ENCODE measurements around the gene ATP1A4. TPM values are rescaled to one million over a fixed set of nuclear protein-coding genes. Genes with fewer than 3 reads are reported as not detected.

Gene ATP1A4
- total and polyA plus RNA-seq, 3 experiments from 2014 or later, result not detected

GRCh38 chr1:160117709-160118183 is 33.7 kb upstream of the ATP1A4 start:
- no peak for DNase-seq
- peaks cover 12% of the 10 kb centered on the region for H3K27me3 ChIP-seq (ENCODE audit: insufficient read depth, low read length, poor library complexity, severe bottlenecking)
- Mint-ChIP-seq H3K27me3 (peaks cover 12 to 36% of the 10 kb centered on the region in 2 donors), H3K4me3 (no peak overlapping the region), H3K36me3 (no peaks in the 10 kb centered on the region), H3K9me3 (no peaks in the 10 kb centered on the region), H3K4me1 (no peaks in the 10 kb centered on the region), H3K27ac (no peak overlapping the region)
- no peak overlapping the region for H3K27ac ChIP-seq (ENCODE audit: low read depth, low read length)
- H3K36me3 ChIP-seq (ENCODE audit: insufficient read depth, low read length), result no peaks in the 10 kb centered on the region
- no peaks in the 10 kb centered on the region for H3K4me1 ChIP-seq (ENCODE audit: insufficient read depth, low read length)
- H3K4me3 ChIP-seq (ENCODE audit: low read length), result no peak overlapping the region
- no peaks in the 10 kb centered on the region for H3K9me3 ChIP-seq (ENCODE audit: low read length)
- POLR2A ChIA-PET, result no interaction called here
- CTCF ChIA-PET, result interaction anchor here (0.8 to 1.8 kb wide), 3 partner anchors 32 to 174 kb away, joined by 3 to 4 read pairs (median 3); no protein-coding TSS in a partner anchor

GRCh38 chr1:160118928-160119327 is 32.5 kb upstream of the ATP1A4 start:
- Mint-ChIP-seq H3K36me3 (no peaks in the 10 kb centered on the region), H3K4me3 (no peak overlapping the region)

GRCh38 chr1:160120797-160121196 is 30.6 kb upstream of the ATP1A4 start:
- H3K9me3 ChIP-seq (ENCODE audit: low read length), result no peaks in the 10 kb centered on the region
- no peaks in the 10 kb centered on the region for H3K9me3 Mint-ChIP-seq
- no peak for DNase-seq
- POLR2A ChIA-PET, result no interaction called here
- H3K27me3 Mint-ChIP-seq, result peaks cover 10 to 19% of the 10 kb centered on the region in 2 donors
- no peaks in the 10 kb centered on the region for H3K36me3 Mint-ChIP-seq
- H3K4me1 ChIP-seq (ENCODE audit: insufficient read depth, low read length), result no peaks in the 10 kb centered on the region
- no peak overlapping the region for H3K27ac ChIP-seq (ENCODE audit: low read depth, low read length)
- H3K27ac Mint-ChIP-seq, result peak overlapping the region in 1 of 8 donors; percentile 4
- H3K36me3 ChIP-seq (ENCODE audit: insufficient read depth, low read length), result no peaks in the 10 kb centered on the region
- H3K4me3 ChIP-seq (ENCODE audit: low read length), result no peak overlapping the region
- H3K27me3 ChIP-seq (ENCODE audit: insufficient read depth, low read length, poor library complexity, severe bottlenecking), result peaks cover 2% of the 10 kb centered on the region
- H3K4me3 Mint-ChIP-seq, result no peak overlapping the region
- H3K4me1 Mint-ChIP-seq, result no peaks in the 10 kb centered on the region
- CTCF ChIA-PET, result no interaction called here

More at GRCh38 chr1:160118928-160119327, 32.5 kb upstream of the ATP1A4 start:
- ChIA-PET POLR2A (no interaction called here), CTCF (interaction anchor here (1.3 kb wide), 1 partner anchor 33 kb away, joined by 3 read pairs; no protein-coding TSS in a partner anchor)
- Histone ChIP-seq H3K27ac (ENCODE audit: low read depth, low read length) (no peak overlapping the region), H3K4me1 (ENCODE audit: insufficient read depth, low read length) (no peaks in the 10 kb centered on the region), H3K27me3 (ENCODE audit: insufficient read depth, low read length, poor library complexity, severe bottlenecking) (peaks cover 12% of the 10 kb centered on the region), H3K36me3 (ENCODE audit: insufficient read depth, low read length) (no peaks in the 10 kb centered on the region), H3K9me3 (ENCODE audit: low read length) (no peaks in the 10 kb centered on the region), H3K4me3 (ENCODE audit: low read length) (no peak overlapping the region)
- no peaks in the 10 kb centered on the region for H3K4me1 Mint-ChIP-seq
- DNase-seq, result no peak
- H3K27ac Mint-ChIP-seq, result no peak overlapping the region
- H3K9me3 Mint-ChIP-seq, result no peaks in the 10 kb centered on the region
- peaks cover 12 to 31% of the 10 kb centered on the region in 2 donors for H3K27me3 Mint-ChIP-seq

- no peaks in the 10 kb centered on the region for H3K4me1 Mint-ChIP-seq
- no peak overlapping the region for H3K4me3 ChIP-seq (ENCODE audit: low read length)
- H3K4me3 Mint-ChIP-seq, result peak overlapping the region in 1 of 7 donors; percentile 48
- H3K9me3 Mint-ChIP-seq, result no peaks in the 10 kb centered on the region
- ChIA-PET CTCF (no interaction called here), POLR2A (no interaction called here)
- H3K36me3 ChIP-seq (ENCODE audit: insufficient read depth, low read length), result no peaks in the 10 kb centered on the region
- H3K36me3 Mint-ChIP-seq, result no peaks in the 10 kb centered on the region
- H3K27me3 Mint-ChIP-seq, result peaks cover 10 to 17% of the 10 kb centered on the region in 2 donors
- H3K9me3 ChIP-seq (ENCODE audit: low read length), result no peaks in the 10 kb centered on the region
- no peak overlapping the region for H3K27ac ChIP-seq (ENCODE audit: low read depth, low read length)
- H3K27ac Mint-ChIP-seq, result peak overlapping the region in 1 of 8 donors; percentile 9
- DNase-seq, result no peak
- H3K27me3 ChIP-seq (ENCODE audit: insufficient read depth, low read length, poor library complexity, severe bottlenecking), result no peaks in the 10 kb centered on the region
- no peaks in the 10 kb centered on the region for H3K4me1 ChIP-seq (ENCODE audit: insufficient read depth, low read length)
These were observed 30.0 kb upstream of the ATP1A4 start for GRCh38 chr1:160121388-160121787.

GRCh38 chr1:160122978-160123495 is 28.4 kb upstream of the ATP1A4 start:
- no peak overlapping the region for H3K27ac ChIP-seq (ENCODE audit: low read depth, low read length)
- H3K4me3 ChIP-seq (ENCODE audit: low read length), result no peak overlapping the region
- Mint-ChIP-seq H3K4me3 (no peak overlapping the region), H3K9me3 (no peaks in the 10 kb centered on the region), H3K36me3 (no peaks in the 10 kb centered on the region), H3K27ac (no peak overlapping the region), H3K4me1 (no peaks in the 10 kb centered on the region), H3K27me3 (peaks cover 2 to 4% of the 10 kb centered on the region in 2 donors)
- ChIA-PET CTCF (interaction anchor here (1.2 kb wide), 1 partner anchor 70 kb away, joined by 3 read pairs; no protein-coding TSS in a partner anchor), POLR2A (no interaction called here)
- H3K4me1 ChIP-seq (ENCODE audit: insufficient read depth, low read length), result no peaks in the 10 kb centered on the region
- no peak for DNase-seq
- no peaks in the 10 kb centered on the region for H3K36me3 ChIP-seq (ENCODE audit: insufficient read depth, low read length)
- H3K27me3 ChIP-seq (ENCODE audit: insufficient read depth, low read length, poor library complexity, severe bottlenecking), result no peaks in the 10 kb centered on the region
- H3K9me3 ChIP-seq (ENCODE audit: low read length), result no peaks in the 10 kb centered on the region

GRCh38 chr1:160123726-160124125 is 27.7 kb upstream of the ATP1A4 start:
- Histone ChIP-seq H3K27me3 (ENCODE audit: insufficient read depth, low read length, poor library complexity, severe bottlenecking) (no peaks in the 10 kb centered on the region), H3K9me3 (ENCODE audit: low read length) (no peaks in the 10 kb centered on the region), H3K4me1 (ENCODE audit: insufficient read depth, low read length) (no peaks in the 10 kb centered on the region), H3K4me3 (ENCODE audit: low read length) (no peak overlapping the region), H3K36me3 (ENCODE audit: insufficient read depth, low read length) (no peaks in the 10 kb centered on the region), H3K27ac (ENCODE audit: low read depth, low read length) (no peak overlapping the region)
- H3K4me1 Mint-ChIP-seq, result no peaks in the 10 kb centered on the region
- ChIA-PET POLR2A (no interaction called here), CTCF (interaction anchor here (1.3 kb wide), 1 partner anchor 38 kb away, joined by 3 read pairs; no protein-coding TSS in a partner anchor)
- peaks cover 2 to 7% of the 10 kb centered on the region in 2 donors for H3K27me3 Mint-ChIP-seq
- H3K36me3 Mint-ChIP-seq, result no peaks in the 10 kb centered on the region
- H3K27ac Mint-ChIP-seq, result no peak overlapping the region
- H3K9me3 Mint-ChIP-seq, result no peaks in the 10 kb centered on the region
- H3K4me3 Mint-ChIP-seq, result no peak overlapping the region
- DNase-seq, result no peak

- no peak overlapping the region for H3K27ac Mint-ChIP-seq
- no peak for DNase-seq
- ChIA-PET CTCF (interaction anchor here (1.3 kb wide), 1 partner anchor 39 kb away, joined by 3 read pairs; no protein-coding TSS in a partner anchor), POLR2A (no interaction called here)
- H3K4me3 ChIP-seq (ENCODE audit: low read length), result no peak overlapping the region
- H3K36me3 ChIP-seq (ENCODE audit: insufficient read depth, low read length), result no peaks in the 10 kb centered on the region
- H3K4me3 Mint-ChIP-seq, result no peak overlapping the region
- no peaks in the 10 kb centered on the region for H3K27me3 ChIP-seq (ENCODE audit: insufficient read depth, low read length, poor library complexity, severe bottlenecking)
- H3K27ac ChIP-seq (ENCODE audit: low read depth, low read length), result no peak overlapping the region
- H3K27me3 Mint-ChIP-seq, result peaks cover 2 to 13% of the 10 kb centered on the region in 2 donors
- no peaks in the 10 kb centered on the region for H3K4me1 ChIP-seq (ENCODE audit: insufficient read depth, low read length)
- no peaks in the 10 kb centered on the region for H3K4me1 Mint-ChIP-seq
- H3K9me3 ChIP-seq (ENCODE audit: low read length), result no peaks in the 10 kb centered on the region
- no peaks in the 10 kb centered on the region for H3K36me3 Mint-ChIP-seq
- no peaks in the 10 kb centered on the region for H3K9me3 Mint-ChIP-seq
These were observed 26.5 kb upstream of the ATP1A4 start for GRCh38 chr1:160124705-160125478.

GRCh38 chr1:160125746-160126145 is 25.7 kb upstream of the ATP1A4 start:
- POLR2A ChIA-PET, result no interaction called here
- CTCF ChIA-PET, result no interaction called here
- H3K4me1 ChIP-seq (ENCODE audit: insufficient read depth, low read length), result no peaks in the 10 kb centered on the region

More at GRCh38 chr1:160125746-160126145, 25.7 kb upstream of the ATP1A4 start:
- H3K9me3 Mint-ChIP-seq, result no peaks in the 10 kb centered on the region
- no peak overlapping the region for H3K27ac ChIP-seq (ENCODE audit: low read depth, low read length)
- no peak overlapping the region for H3K27ac Mint-ChIP-seq
- H3K27me3 Mint-ChIP-seq, result peaks cover 2 to 18% of the 10 kb centered on the region in 2 donors
- no peaks in the 10 kb centered on the region for H3K36me3 Mint-ChIP-seq
- no peak for DNase-seq
- H3K4me1 Mint-ChIP-seq, result no peaks in the 10 kb centered on the region
- no peak overlapping the region for H3K4me3 ChIP-seq (ENCODE audit: low read length)
- no peaks in the 10 kb centered on the region for H3K9me3 ChIP-seq (ENCODE audit: low read length)
- no peak overlapping the region for H3K4me3 Mint-ChIP-seq
- H3K36me3 ChIP-seq (ENCODE audit: insufficient read depth, low read length), result no peaks in the 10 kb centered on the region
- no peaks in the 10 kb centered on the region for H3K27me3 ChIP-seq (ENCODE audit: insufficient read depth, low read length, poor library complexity, severe bottlenecking)

All from CD8-positive, alpha-beta memory T cell (primary cell).